ENCODE data around the gene BTBD9. TPM values are rescaled to one million over a fixed set of nuclear protein-coding genes. Genes with fewer than 3 reads are reported as not detected.

BTBD9 gene
- total RNA-seq, 4 donors from 2014 or later, result 11.7 to 17.7 (median 14.1) TPM

- no peak for TF ChIP-seq CTCF (IDR thresholded peaks at IDR 0.05; ENCODE audit: low read depth)
Measured at GRCh38 chr6:38366234-38366633, 273.5 kb downstream of the BTBD9 start.

GRCh38 chr6:38364775-38365174 is 275.0 kb downstream of the BTBD9 start:
- no peak for TF ChIP-seq CTCF (IDR thresholded peaks at IDR 0.05; ENCODE audit: low read depth)

- no peak for TF ChIP-seq CTCF (IDR thresholded peaks at IDR 0.05; ENCODE audit: low read depth)
Measured at GRCh38 chr6:38364127-38364526, 275.6 kb downstream of the BTBD9 start.

- TF ChIP-seq CTCF (IDR thresholded peaks at IDR 0.05; ENCODE audit: low read depth), result no peak
Measured at GRCh38 chr6:38355519-38355918, 284.2 kb downstream of the BTBD9 start.

DNA sequence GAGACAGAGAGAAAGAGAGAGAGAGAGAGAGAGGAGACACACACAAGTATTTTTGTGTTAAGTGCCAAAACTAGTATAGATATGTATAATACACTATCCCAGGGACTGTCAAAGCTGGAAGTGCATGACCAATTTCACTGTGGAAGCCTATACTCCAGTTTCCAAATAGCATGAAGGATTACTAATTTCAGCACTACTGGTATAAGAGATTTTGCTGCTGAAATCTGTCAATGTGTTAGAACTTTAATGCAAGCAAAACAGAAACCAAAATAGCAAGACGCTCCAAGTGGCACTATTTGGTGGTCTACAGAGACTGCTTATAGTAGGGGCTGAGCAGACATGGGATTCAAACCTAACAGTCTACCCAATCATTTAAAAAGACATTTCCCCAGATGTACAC is 284.8 kb downstream of the BTBD9 start:
- TF ChIP-seq CTCF (IDR thresholded peaks at IDR 0.05; ENCODE audit: low read depth), result no peak

DNA sequence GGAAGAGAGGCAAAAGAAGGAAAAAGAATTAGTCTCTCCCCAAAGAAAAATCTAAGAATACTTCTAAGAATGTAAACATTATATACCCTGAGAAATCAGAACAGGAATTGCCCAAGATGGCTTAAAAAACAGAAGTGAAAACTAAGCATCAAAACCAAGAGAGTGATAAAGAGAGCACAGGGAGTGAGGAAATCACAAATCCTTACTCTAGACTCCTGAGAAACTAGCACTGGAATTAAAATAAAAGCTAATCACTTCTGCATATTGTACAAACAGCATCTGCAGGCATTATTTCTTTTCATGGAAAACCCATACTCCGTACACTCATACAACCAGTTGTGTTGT is 285.7 kb downstream of the BTBD9 start:
- TF ChIP-seq CTCF (IDR thresholded peaks at IDR 0.05; ENCODE audit: low read depth), result no peak

DNA sequence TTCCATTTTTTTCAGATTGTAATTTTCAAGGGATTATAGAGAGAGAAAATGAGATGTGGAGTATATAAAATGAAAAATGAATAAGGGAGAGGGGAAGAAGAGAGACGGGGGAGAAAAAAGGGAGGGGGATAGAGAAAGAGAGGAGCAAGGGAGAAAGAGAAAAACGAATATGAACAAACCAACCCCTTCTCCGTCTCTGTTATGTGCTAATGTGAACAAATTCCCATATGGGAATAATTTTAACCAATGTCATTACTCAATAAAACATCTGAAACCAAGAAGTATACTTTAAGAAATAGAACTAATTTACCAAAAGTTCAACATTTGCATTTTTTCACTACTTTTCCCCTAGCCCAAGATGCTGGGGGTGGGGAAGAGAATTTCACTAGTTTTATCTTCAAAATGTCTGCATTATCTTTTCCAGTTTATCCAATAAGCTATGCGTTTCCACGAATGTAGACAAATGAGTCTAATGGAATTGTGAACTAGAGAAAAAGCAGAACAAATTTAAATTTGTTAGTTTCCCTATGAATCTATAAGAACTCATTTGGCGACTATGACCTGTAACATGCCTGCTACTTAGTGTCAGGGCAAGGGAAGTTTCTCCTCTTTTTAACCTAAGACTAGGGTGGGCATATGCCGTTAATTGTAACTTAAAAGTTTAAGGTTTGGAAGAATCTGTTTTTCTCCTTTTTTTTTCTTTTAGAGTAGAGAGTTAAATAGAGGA is 286.3 kb downstream of the BTBD9 start:
- no peak for TF ChIP-seq CTCF (IDR thresholded peaks at IDR 0.05; ENCODE audit: low read depth)
